ENCODE results near the gene CENPP.

The CENPP gene

DNA sequence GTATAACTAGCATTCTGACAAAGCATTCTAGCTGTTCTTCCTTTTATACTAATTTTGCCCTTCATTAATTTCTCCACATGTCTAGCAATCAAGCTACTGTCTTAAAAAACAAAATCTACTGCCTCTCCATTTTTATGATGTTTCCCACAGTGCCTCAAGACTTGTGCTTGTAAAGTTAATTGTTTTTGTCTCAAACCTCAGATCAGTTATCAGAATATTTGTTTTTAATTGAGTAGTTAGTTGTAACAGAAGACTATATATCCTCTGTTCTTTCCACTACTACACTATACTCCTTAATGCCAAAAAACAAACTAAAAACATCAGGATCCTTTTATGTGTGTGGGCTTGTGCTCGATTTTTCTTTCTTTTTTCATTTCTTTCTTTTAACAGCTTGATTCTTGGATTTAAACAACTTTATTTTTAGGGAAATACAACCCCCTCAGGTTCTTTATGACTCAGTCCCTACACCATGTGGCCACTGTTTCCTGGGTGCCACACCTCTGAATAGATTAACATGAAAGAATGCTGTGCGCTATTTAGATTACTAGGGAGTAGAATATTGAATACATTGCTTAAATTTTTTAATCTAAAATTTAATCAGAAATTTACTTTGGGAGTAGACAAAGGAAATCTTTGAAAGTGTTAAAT lies 155.4 kb downstream of the CENPP start:
- peak; percentile 63 for DNase-seq (ENCODE audit: low spot score)

DNA sequence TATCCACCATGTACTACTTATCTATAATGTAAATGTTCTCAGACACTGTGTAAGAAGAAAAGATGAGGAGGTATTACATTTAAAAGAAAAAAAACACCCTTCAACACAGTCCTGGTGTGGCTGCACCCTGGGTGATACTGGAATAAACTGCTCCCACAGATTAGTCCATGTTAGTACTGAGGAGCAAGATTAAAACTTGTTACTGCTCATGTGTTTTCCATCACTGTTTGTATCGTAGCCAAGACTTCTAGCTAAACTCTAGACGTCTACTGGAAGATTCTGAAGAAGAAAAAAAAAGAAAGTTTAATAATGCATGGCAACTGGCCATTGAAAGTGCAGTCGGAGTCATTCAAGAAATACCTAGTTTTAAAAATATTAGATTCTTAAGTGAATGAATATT lies 156.6 kb downstream of the CENPP start, which contains the start of gene ASPN:
ASPN (minus strand) TSS at position 178 of the 400 bp plus-strand sequence.
- DNase-seq (ENCODE audit: low spot score): no peak

DNA sequence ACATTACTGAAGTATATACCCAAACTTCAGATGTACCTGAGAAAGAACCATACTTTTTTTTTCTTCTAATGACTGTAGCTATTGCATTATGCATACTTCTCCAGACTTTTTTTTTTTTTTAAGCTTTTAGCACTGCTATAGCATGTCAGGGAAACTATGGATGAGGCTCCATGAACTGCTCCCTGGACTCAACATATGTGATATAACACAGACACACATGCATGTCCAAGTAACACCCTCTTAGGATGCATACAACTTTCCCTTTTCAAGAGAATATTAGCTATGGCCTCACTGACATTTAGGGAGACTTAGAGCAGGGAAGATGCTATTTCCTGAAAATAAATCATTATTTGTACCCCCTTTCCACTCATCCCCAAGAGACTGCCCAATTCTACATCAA lies 157.1 kb downstream of the CENPP start:
- no peak for DNase-seq (ENCODE audit: low spot score)

DNA sequence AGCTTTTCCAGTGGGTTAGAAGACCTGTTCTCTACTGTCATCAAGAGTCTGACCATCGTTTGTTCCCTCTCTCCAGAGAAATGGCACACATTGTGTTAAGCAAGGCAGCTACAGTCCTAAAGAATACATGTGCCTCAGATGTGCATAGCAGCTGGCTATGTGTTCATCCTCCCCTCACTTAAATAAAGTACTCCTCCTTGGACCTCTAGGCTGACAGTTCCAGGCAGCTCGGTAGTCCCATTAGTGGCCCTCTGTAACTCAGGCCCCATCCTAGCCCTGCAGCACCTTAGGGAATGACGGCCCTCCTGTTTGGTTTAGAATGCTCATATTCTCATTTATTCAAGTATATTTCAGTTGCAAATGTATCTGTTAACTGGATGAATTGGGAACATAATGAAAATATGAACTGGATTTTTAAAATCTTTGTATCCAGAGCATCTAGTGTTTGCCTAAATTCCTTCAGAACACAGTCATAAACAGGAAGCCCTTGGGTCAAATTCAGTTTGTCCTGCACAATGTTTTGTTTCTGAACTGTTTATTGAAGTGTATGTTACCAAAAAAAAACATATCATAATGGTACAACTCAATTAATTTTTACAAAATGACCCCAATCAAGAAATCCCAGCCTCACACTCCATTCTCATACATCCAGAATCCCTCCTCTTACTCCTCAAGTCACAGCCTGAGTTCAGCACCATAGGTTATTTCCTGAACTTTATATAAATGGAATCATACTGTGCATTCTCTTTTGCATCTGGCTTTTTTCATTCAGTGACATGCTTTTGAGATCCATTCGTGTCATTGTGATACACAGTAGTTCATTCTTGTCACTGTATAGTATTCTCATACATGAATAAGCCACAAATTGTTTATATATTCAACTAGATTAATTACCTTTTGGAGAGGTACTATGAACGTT lies 158.1 kb downstream of the CENPP start:
- DNase-seq (ENCODE audit: low spot score): no peak

DNA sequence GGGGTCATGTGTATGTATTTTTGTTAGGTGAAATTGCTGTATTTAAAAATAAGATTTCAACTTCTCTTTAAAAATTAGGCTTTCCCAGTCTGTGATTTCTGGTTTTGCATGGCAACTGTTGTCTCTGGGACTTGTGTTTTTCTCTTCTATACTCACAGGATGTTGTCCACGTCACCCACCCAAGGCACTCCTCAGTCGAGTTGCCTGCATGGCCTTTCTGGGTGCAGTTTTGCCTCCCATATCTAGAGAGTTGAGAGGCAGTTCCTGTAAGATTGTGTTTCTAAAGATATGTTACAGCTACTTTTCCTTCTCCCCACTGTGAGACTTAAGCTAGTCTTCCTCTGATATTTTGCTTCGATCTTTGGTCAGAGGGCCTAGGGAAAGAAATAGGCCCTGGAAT lies 158.8 kb downstream of the CENPP start:
- DNase-seq (ENCODE audit: low spot score): no peak

DNA sequence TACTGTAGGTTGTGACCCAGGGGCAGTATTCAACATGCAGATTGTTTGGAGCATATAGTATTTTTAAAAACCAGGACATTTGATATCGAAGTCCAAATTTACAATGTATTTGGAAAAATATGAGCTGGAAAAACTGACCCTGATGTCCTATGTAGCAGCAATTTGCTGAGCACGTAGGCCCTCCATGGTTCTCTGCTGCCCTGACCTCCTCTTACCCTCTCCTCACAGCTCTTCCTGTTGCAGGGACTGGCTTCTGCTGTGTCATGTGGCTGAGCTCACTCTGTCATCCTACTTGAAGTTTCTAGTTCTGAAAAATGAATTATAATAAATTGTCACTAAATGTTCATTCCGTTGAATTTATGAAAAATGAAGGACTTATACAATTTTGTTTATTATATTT lies 160.6 kb downstream of the CENPP start:
- no peak for DNase-seq (ENCODE audit: low spot score)

DNA sequence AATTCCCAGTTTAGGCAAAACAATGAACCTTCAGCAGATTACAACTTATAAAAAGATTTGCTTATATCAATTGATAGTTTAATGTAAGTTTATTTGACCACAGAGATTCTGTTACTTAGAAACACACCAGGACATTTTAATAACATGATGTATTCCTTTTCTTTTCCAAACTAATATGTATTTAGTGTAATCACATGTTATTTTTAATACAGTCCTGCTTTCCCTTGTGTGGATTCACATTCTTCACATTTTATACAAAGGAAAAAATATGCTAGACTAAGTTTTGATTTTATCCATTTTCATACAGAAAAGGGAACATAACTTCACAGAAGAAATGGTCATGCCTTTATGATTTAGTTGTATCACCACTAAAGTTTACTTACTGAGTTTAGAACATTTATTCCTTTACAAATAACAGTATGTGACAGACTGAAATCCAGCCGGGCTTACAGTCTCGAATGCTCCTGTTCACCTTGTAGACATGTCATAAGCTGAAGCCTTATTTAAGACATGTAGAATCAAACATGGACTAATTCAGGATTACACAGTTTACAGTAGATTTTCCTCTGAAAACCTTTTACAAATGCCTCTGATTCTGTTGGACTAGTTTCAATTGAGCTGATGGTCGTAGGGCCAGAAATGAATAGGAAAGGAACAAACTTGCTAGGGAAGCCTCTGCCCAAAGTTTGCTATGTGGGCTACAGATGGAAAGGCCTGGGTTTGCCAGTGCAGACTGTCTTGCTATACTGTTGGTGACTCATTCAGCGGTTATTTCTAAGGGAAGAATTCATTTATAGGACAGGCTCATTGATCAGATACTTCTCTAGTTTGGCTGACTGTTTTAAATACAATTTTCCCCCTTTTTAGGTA lies 163.2 kb downstream of the CENPP start:
- no peak for DNase-seq (ENCODE audit: low spot score)

DNA sequence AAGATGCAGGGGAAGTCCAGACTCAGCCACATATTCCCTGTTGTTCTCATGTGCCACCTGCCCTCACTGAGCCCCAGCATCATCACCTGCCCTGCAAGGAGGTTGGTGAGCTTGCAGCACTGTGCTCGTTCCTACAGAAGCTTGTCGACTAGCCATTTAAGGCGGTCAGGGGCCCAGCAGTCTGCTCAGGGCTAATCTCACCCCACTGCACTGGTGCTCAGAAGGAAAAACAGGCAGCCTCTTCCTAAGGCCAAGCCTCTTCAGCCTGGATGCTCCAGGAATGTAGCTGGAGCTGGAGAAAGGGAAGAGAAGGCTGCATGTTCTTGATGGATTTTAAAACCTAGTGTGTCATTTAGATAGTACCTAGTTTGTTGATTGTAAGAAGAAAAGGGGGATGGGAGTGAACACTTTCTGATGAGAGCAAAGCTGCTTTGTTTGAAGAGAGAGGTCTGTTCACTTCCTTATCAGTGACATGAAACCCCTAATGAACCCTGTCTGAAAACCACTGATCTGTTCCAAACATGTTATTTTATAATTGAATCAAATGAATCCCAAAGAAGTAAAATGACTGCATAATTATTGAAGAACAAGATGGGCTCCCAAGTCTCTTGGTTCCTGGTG lies 167.1 kb downstream of the CENPP start:
- DNase-seq (ENCODE audit: low spot score): no peak

DNA sequence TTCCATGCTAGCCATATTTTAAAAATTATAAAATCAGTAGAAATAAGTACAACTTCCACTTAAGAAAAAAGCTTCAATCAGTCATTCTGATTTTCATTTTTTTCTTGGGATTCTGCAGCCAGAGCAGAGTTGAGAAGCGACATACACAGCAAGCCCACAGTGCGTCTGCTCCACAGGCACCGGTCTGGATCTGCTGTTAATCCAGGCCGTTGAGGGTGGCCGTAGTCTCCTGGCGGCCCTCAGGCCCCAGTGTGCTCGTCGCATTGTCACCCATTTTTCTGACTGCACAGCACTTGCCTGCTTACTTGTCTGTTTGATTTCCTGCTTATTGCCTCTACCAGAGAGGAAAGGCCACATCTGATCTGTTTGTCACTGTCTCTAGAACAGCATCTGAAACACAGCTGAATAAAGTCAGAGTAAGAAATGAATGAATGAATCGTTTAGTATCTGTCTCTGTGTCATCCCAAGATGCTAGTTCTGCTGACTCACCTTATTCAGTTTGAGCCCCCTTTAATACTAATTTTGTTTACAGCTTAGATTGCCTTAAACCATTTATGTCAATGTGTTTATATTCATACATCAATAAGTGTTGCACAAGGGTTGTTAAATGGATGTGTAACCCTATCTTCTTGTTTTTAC lies 168.1 kb downstream of the CENPP start:
- no peak for DNase-seq (ENCODE audit: low spot score)

DNA sequence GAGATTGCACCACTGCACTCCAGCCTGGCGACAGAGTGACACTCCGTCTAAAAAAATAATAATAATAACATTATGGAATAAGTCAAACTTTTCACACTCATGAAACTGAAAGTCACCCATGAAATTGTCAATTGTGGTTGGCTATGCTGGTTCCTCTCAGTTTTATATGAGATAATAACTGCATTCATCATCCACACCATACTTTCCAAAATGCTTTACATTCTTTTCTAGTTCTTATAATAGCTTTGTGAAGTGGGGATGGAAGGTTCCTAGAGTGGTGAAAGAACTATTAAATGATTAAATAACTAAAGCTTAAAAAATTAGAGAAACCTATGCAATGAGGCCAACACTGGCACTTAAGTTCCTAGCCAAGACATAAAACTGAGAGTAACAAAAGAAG lies 169.1 kb downstream of the CENPP start:
- no peak for DNase-seq (ENCODE audit: low spot score)

DNA sequence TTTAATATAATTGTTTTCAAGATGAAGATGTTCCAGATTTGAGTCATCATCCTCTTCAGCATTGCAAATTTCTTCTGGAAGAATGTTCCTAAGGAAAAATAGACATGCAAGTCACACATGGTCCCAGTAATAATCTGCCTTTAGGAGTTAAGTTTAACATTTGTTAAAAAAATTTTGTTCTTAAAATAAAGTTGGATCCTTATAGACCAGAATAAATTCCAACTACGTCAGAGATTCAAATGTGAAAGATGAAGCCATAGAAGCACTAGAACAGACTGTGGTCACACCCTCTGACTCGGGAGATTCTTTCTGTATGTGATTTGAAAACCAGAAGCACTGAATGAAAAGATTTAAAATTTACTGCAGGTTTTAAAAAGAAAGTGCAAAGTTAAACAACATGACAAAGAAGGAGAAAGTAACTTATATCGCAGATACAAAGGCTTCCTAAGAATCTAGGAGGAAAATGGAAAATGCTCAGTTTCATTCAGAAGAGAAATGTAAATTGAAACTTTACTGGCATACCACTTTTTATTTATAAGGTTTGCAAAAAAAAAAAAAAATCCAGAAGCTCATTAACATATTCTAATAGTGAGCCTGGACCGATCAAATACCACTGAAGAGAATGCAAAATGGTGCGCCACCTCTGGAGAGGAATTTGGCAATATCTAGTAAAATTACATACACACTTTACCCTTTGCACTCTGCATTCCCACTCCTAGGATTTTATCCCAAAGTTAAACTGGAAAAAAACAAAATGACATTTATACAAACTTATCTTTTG lies 170.8 kb downstream of the CENPP start:
- no peak for DNase-seq (ENCODE audit: low spot score)

DNA sequence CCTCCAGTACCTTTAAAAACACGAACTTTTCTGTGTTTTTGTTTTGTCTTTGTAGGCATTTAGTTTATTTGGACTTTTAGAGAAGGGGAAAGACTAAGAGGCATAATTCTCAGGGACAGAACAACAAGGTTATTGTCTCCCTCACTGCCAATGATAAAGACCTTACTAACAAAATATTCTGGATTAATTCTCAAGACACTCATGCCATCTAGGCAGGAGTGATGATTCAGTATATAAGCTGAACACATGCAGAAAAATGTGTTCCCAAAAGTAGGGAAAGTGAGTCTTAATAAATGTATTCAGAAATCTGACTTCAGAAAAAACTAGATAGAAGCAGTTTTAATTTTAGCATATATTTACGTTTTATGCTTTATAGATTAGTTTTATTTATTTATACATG lies 173.9 kb downstream of the CENPP start:
- no peak for DNase-seq (ENCODE audit: low spot score)

DNA sequence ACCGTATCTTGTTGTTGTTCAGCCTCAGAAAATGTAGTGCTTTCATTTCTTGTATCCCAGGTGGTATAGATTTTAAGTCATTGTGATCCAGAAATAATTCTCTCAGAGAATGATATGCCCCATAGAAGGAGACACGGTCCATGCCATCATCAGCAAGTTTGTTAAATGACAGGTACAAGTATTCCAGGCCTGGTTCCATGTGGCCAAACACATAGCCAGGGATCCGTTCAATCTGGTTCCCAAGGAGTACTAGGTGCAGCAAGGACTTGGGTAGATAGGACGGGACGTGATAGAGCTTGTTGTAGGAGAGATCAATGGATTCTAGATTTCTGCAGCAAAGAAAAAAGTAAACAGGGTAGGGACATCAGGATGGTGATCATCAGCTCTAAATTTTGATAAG lies 175.0 kb downstream of the CENPP start:
- no peak for DNase-seq (ENCODE audit: low spot score)

DNA sequence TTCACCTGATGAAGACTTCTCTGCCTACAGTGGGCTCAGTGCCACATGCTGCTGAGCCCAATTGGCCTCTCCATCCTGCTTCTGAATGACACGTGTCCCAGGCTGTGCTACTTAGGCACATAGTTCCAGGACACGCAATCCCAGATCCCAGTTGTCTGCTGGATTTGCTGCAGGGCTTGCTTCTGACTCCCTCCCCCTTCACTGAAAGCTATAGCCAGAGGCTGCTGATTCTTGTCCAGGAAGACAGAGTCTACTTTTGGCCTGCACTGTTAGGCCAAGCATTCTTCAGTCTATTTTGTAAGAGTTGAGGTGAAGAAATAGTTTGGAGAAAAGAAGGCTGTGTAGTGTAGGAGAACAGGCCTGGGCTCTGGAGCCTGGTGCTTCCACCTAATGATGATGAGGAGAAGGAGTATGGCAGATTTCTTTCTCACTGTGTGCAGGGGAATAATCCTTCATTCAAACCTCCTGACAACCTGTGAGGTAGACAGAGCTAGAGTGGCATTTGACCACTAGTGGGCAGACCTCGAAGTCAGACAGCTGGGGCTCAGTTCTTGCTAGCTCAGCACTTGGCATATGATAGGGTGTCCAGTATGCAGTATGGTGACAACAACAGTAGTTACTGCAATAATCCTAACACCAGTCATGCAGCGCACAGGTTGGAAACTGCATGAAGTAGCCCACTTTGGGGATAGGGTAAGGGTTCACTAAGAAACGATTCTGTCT lies 176.1 kb downstream of the CENPP start:
- peak; percentile 19 for DNase-seq (ENCODE audit: low spot score)

DNA sequence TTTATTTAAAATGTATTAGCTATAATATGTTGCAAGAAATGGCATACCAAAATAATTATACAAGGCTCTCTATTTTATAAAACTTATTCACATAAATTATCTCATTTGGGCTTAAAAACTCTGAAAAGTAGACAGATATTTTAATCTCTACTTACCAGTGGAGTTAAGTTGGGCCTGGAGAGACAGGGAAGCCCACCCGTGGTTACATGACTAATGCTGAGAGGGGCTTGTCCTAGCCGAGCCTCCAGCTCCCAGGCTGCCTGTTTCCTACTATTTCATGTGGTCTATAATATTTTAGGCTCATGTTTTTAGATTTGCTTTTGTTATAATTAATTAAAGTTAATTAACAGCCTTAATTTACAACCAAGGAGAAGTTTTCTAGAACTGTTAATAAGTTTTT lies 177.4 kb downstream of the CENPP start:
- no peak for DNase-seq (ENCODE audit: low spot score)

DNA sequence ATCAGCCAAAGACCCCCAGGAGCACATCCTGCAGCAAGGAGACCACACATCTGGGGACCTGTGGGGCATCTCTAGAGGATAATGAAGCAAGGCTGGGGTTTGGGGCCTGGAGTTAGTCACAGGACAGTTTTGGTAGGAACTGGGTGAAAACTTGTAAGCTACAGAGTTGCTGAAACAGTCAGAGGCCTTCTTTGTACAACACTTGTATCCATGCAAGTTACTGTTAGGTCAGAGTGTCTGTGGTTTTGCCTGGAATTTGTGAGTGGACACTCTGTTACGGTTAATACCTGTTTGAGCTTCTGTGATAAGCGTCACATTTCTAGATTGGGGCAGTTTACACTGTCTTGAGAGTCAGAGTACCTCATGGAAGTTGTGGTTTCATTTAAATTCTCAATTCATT lies 179.1 kb downstream of the CENPP start:
- DNase-seq (ENCODE audit: low spot score): no peak

DNA sequence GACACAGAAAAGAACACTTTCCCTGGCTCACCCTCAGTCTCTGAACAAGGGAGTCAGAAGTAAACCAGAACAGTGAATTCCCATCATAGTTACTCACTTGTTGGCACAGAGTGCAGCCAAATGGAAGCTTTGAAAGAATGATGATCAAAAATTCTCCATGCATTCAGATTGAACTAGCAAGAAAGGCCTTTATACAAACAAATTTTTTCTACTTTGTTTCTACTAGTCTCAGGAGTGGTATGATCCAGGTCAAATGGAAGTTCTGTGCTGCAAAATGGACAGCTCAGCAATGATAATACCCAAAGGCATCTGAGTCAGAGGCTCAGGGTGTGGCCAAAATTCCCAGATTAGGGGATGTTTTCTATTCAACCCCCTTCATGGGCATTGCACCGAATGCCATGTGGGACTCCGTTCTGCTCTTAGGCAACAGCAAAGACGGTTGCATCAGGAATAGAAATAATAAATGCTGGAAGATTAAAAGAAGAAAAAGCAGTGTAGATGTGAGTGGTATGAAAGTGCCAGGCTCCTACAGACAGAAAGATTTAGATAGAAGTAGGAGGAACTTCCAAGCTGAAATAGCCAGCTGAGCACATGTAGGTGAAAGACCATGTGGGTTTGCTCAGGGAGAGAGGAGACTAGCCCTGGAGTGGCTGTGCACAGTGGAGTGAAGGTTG lies 180.6 kb downstream of the CENPP start:
- no peak for DNase-seq (ENCODE audit: low spot score)

DNA sequence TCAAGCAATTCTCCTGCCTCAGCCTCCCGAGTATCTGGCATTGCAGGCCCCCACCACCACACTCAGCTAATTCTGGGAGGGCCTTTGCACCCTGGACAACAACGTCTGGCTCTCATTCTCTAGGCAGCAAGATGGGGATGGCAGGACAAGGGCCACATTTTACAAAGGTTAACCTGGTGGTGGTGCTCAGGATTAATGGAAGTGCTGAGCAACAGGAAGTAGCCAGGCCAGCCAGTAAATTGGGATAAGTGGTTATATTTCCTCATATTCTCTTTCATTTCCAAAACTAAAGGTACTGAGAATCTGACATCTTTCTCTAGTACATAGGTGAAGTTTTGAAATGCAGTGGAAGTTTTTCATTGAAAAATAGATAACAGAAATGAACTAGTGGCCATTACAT lies 181.3 kb downstream of the CENPP start:
- DNase-seq (ENCODE audit: low spot score): no peak

DNA sequence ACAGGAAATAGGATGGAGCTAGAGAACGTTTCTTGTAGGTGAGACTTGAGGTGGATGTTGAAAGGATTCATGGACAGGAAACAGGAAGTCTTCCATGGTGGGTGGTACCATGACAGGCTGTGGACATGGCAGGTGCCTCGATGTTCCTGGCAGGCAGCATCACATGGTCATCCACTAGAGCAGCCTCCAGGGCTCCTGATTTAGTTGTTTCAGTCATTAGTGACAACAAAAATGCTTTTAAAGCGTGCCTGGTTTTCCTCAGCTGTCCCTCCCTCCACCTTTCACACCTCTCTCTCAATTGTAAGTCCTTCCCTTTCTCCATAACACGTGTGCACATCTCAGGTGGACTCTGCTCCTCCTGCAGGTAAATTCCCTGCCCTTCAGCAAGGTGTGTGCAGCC lies 181.7 kb downstream of the CENPP start:
- no peak for DNase-seq (ENCODE audit: low spot score)
